ACC112 (cell line): Measurements from ENCODE around the gene AMDHD1.
"Not testable (repeated sequence)": the region's sequence is repeated elsewhere in the genome, so short reads cannot be mapped to it uniquely, and the experiment has no call there.

Experiments
- H2AFZ ChIP-seq: fragments of 200-600 bp; sonication (generic); one replicate; pipeline ENCODE4 v1.6.0; 2017; ENCODE audit warnings: antibody characterized with exemption, low read length; ENCODE audit not compliant: unreplicated experiment
- H3K27ac ChIP-seq: fragments of 200-600 bp; sonication (generic); 2 replicates; pipeline ENCODE4 v1.5.1; 2014; ENCODE audit warnings: low read depth, mild to moderate bottlenecking, antibody characterized with exemption, low read length, moderate library complexity
- H3K27me3 ChIP-seq: fragments of 200-600 bp; sonication (generic); 2 replicates; pipeline ENCODE4 v1.6.1; 2014; ENCODE audit warnings: mild to moderate bottlenecking, antibody characterized with exemption, low read length, moderate library complexity, mixed read lengths; ENCODE audit not compliant: insufficient read depth
- H3K36me3 ChIP-seq: fragments of 200-600 bp; sonication (generic); 2 replicates; pipeline ENCODE4 v1.6.1; 2016; ENCODE audit warnings: mild to moderate bottlenecking, antibody characterized with exemption, low read length, moderate library complexity, mixed read lengths; ENCODE audit not compliant: insufficient read depth
- H3K4me1 ChIP-seq: fragments of 200-600 bp; sonication (generic); one replicate; pipeline ENCODE4 v1.6.1; 2016; ENCODE audit warnings: low read length, mixed read lengths; ENCODE audit not compliant: insufficient read depth, unreplicated experiment, control insufficient read depth
- H3K4me3 ChIP-seq: fragments of 200-600 bp; sonication (generic); 2 replicates; pipeline ENCODE4 v1.5.1; 2014; ENCODE audit warnings: mild to moderate bottlenecking, low read depth, low read length
- H3K79me2 ChIP-seq: fragments of 200-600 bp; sonication (generic); one replicate; pipeline ENCODE4 v1.6.0; 2016; ENCODE audit warnings: low read length; ENCODE audit not compliant: control insufficient read depth, unreplicated experiment, insufficient read depth

The AMDHD1 gene

DNA sequence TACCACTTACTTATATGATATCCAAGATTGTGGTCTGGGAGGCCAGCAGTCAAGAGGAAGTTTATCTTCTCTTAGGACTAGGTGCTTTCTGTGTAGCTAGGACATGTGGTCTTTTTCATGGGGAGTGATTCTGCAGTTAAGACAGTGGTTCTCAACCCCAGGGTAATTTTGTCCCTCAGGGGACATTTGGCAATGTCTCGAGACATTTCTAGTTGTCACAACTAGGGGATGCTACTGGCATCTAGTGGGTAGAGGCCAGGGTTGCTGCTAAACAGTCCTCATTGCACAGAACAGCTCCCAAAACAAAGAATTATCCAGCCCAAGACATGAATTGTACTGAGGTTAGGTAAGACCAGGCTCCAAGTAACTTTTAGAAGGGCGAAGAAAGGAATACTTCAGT, 20.0 kb downstream of the AMDHD1 start:
- no peak overlapping the region for H2AFZ ChIP-seq
- no peaks in the 10 kb centered on the region for H3K27me3 ChIP-seq
- no peaks in the 10 kb centered on the region for H3K79me2 ChIP-seq

DNA sequence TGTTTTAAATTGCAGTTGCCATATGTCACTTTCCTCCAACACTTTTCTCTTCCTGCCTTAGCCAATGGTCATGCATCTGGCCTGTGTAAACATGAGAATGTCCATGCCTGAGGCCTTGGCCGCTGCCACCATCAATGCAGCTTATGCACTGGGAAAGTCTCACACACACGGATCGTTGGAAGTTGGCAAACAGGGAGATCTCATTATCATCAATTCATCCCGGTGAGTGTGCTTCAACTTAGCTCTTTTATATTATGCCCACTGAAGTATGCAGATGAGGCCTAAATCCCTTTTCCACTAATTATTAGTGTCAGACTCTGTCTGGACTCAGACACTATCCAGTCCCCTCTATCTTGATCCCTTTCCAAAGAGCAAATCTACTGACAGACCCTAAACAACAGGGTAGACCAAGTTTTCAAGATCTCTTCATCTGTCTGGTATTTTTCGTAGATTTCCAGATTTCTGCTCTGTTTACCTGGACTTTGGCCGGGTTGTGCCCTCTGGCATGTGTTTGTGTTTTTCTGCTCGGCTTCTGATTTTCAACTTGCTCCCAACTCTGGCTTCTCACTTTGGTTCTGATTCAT, 23.2 kb downstream of the AMDHD1 start:
- Histone ChIP-seq H3K36me3 (no peaks in the 10 kb centered on the region), H3K4me1 (no peaks in the 10 kb centered on the region), H3K79me2 (no peaks in the 10 kb centered on the region), H3K27me3 (no peaks in the 10 kb centered on the region), H3K27ac (no peak overlapping the region), H2AFZ (no peak overlapping the region), H3K4me3 (no peak overlapping the region)

More for the DNA sequence above, 20.0 kb downstream of the AMDHD1 start:
- Histone ChIP-seq H3K27ac (no peak overlapping the region), H3K4me1 (no peaks in the 10 kb centered on the region), H3K36me3 (no peaks in the 10 kb centered on the region), H3K4me3 (no peak overlapping the region)

DNA sequence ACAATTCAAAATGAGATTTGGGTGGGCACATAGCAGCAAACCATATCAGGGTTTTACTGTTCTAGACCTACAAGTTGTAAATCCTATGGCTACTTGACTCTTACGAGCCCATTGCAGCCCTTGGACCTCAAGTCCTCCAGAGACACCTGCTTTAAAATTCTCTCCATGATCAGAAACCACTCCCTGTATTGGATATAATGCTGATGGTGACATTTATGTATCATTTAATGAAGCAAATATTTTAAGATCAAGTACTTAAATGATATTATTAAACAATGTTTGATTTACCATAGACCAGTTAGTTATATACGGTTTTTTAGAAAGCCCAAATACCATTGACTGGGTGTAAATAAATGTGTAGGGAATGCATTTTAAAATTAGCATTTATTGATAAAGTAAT, 24.2 kb downstream of the AMDHD1 start:
- H2AFZ ChIP-seq: no peak overlapping the region
- no peaks in the 10 kb centered on the region for H3K36me3 ChIP-seq
- H3K79me2 ChIP-seq: no peaks in the 10 kb centered on the region
- H3K27ac ChIP-seq: no peak overlapping the region
- H3K27me3 ChIP-seq: no peaks in the 10 kb centered on the region
- no peak overlapping the region for H3K4me3 ChIP-seq
- H3K4me1 ChIP-seq: no peaks in the 10 kb centered on the region

DNA sequence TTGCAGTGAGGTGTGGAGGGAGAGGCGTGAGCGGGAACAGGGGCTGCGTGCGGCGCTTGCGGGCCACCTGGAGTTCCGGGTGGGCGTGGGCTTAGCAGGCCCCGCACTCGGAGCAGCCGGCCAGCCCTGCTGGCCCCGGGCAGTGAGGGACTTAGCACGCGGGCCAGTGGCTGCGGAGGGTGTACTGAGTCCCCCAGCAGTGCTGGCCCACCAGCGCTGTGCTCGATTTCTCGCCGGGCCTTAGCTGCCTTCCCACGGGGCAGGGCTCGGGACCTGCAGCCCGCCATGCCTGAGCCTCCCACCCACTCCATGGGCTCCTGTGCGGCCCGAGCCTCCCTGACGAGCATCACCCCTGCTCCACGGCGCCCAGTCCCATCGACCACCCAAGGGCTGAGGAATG, 26.0 kb downstream of the AMDHD1 start:
- not testable (repeated sequence) for H3K36me3 ChIP-seq, H3K79me2 ChIP-seq, H2AFZ ChIP-seq, H3K4me3 ChIP-seq, H3K27ac ChIP-seq, H3K27me3 ChIP-seq, H3K4me1 ChIP-seq

DNA sequence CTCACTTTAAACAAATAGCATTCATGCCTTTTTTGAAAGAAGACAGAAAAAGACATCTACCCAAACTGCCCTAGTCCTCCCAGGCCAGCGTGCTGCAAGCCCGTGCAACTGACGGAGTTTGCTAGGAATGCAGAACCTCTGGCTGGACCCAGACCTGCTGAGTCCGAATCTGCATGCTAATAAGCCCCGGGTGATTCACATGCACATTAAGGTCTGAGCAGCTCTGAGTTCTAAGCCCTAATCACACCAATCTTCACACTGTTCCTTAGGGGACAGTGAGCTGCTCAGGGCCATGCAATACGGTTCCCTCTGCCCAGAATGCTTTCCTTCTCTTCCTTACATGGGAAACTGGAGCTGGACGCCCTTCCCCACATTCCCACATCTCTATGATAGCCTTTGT, 27.8 kb downstream of the AMDHD1 start:
- H3K4me1 ChIP-seq: no peaks in the 10 kb centered on the region
- H3K27me3 ChIP-seq: no peaks in the 10 kb centered on the region
- no peaks in the 10 kb centered on the region for H3K36me3 ChIP-seq
- no peak overlapping the region for H3K27ac ChIP-seq
- no peaks in the 10 kb centered on the region for H3K79me2 ChIP-seq
- H2AFZ ChIP-seq: no peak overlapping the region
- no peak overlapping the region for H3K4me3 ChIP-seq

DNA sequence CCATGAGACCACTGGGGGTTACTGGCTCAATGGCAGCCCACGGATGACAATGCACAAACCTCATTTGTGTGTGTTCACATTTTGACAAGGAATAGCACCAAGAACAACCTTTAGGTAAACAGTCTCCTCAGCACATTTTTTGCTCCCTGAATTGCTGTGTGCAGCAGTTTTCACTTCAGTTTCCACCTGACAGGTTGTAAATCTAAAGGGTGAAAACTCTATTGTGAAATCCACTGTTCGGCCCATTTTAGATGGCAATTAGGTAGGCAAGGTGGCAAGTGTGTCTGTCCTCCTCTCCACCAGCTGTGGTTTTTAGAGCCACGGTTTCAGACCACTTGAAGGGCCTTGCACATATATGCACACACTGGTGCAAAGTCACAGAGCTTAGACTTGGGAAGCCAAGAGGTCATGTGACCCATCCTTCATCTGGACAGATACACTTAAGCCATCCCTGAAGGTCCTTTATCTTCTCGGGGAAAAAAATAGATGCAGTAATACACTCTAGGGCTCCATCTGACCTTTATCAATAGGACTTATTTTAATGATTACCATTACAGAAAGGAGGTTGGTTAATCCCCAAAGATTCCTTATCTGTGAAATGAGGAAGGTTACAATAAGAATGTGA, 29.8 kb downstream of the AMDHD1 start:
- Histone ChIP-seq H3K27ac (no peak overlapping the region), H3K79me2 (no peaks in the 10 kb centered on the region), H2AFZ (no peak overlapping the region), H3K4me3 (no peak overlapping the region), H3K36me3 (no peaks in the 10 kb centered on the region), H3K27me3 (no peaks in the 10 kb centered on the region), H3K4me1 (no peaks in the 10 kb centered on the region)

DNA sequence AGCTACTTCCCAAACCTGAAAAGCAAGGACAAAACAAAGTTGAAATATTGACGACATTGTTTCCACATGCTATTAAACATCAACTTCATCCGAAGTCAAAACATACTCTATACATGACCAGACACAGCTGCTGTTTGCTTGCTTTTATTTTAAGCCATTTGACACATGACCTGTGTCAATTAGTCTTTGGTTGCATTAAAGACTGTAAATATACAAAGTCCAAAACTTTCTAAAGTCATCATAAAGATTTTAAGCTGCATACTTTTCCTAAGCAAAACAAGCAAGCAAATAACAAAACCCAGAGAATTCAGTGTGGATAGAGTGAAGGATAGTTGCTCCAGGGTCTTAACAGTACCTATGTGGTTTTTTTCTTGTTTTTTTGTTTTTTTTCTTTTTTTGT, 31.2 kb downstream of the AMDHD1 start:
- H3K79me2 ChIP-seq: no peaks in the 10 kb centered on the region
- H3K36me3 ChIP-seq: no peaks in the 10 kb centered on the region
- H3K4me3 ChIP-seq: no peak overlapping the region
- no peak overlapping the region for H2AFZ ChIP-seq
- H3K27me3 ChIP-seq: no peaks in the 10 kb centered on the region
- no peak overlapping the region for H3K27ac ChIP-seq
- no peaks in the 10 kb centered on the region for H3K4me1 ChIP-seq

DNA sequence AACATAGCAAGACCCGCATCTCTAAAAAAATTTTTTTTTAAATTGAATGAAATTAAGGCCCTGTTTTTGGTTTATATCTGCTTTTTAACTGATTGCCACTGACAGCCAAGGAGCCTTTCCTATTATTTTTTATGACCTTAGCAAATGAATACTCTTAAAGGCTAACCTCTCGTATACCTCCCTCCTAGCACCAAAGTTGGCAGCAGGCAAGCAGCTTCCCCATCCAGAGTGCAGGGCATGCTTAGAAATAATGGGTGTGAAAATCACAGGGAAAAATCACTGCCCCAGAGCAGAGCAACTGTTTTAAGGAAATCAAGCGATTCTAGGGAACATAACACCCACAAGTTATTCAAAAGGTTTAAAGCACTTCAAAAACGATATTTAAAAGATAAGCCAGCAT, 32.4 kb downstream of the AMDHD1 start:
- H3K4me1 ChIP-seq: no peaks in the 10 kb centered on the region
- no peaks in the 10 kb centered on the region for H3K27me3 ChIP-seq
- H3K79me2 ChIP-seq: no peaks in the 10 kb centered on the region
- no peaks in the 10 kb centered on the region for H3K36me3 ChIP-seq
- H3K27ac ChIP-seq: no peak overlapping the region
- H2AFZ ChIP-seq: no peak overlapping the region
- H3K4me3 ChIP-seq: no peak overlapping the region

DNA sequence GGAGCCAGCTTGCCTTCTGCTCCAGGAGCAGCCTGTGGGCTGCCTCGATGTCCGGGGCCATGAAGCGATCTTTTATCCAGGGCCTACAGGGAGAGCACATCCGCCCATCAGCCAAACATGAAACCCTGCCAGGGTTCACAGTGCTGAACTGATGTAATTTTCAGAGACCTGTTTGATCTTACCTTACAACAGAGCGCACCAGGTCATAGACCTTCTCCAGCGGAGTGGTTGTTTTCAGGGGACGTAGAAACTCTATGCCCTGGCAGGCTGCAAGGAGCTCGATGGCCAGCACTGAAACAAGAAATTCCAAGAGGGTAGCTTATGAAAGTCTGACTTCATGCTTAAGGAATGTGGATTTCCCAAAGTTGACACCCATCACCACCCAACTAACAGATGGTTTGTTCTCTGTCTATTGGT, 33.3 kb downstream of the AMDHD1 start:
- Histone ChIP-seq H2AFZ (no peak overlapping the region), H3K4me1 (no peaks in the 10 kb centered on the region), H3K4me3 (no peak overlapping the region), H3K79me2 (no peaks in the 10 kb centered on the region), H3K27me3 (no peaks in the 10 kb centered on the region), H3K27ac (no peak overlapping the region), H3K36me3 (no peaks in the 10 kb centered on the region)

DNA sequence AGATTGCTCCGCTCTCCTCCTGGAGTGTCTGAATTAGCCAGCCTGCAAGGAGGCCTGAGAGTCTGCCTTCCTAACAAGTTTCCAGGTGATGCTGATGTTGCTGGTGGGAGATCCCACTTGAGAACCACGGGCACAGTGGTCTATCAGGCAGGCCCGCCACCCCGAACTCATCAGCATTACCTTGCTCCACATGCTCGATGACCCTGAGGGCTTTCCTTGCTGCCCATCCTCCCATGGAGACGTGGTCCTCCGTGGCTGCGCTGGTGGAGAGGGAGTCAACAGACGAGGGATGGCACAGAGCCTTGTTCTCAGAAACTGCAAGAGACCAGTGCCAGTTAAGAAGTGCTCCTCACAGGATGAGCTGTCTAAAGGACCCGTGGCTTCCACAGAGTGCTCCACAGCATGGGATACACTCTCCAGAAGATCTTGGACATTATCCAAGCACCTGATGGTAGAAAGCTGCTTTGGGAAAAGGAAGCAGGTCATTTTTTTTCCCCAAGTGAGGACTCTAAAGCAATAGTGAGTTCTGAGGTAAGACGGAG, 34.7 kb downstream of the AMDHD1 start:
- Histone ChIP-seq H3K27ac (no peak overlapping the region), H3K27me3 (no peaks in the 10 kb centered on the region), H3K79me2 (no peaks in the 10 kb centered on the region), H3K36me3 (no peaks in the 10 kb centered on the region), H2AFZ (no peak overlapping the region), H3K4me1 (no peaks in the 10 kb centered on the region), H3K4me3 (no peak overlapping the region)

DNA sequence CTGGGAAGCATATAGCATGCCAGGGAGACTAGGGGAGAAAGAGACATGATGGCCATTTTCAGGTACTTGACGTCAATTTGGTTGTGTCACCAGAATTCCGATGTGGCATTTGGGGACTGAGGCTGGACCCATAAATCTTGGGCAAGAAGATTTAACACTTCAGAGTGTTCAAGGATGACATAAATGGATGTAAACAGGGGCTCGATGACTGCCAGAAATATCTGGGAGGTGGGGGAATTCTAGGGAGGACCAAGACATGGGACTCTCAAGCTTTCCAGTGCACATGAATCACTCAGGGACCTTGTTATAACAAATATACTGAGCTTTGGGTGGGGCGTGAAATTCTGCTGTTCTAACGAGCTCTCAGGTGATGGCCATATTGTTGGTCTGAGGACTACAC, 35.2 kb downstream of the AMDHD1 start:
- H3K4me3 ChIP-seq: no peak overlapping the region
- no peaks in the 10 kb centered on the region for H3K4me1 ChIP-seq
- no peaks in the 10 kb centered on the region for H3K79me2 ChIP-seq
- H2AFZ ChIP-seq: no peak overlapping the region
- H3K27me3 ChIP-seq: no peaks in the 10 kb centered on the region
- H3K27ac ChIP-seq: no peak overlapping the region
- H3K36me3 ChIP-seq: no peaks in the 10 kb centered on the region
